PC-9 (cell line): ENCODE data around the gene SLC25A26. TPM values are rescaled to one million over a fixed set of nuclear protein-coding genes. Genes with fewer than 3 reads are reported as not detected.

Experiments used
- BruUV-seq: library from RNA; stranded (reverse); fragments of 400-500 nt; replicated peaks from 2 replicates; lab custom pipeline; 2021; lab: Mats Ljungman, UMichigan
- CTCF ChIA-PET: fragments of 300-600 bp; sonication (Branson Sonifier 250); formaldehyde crosslinking; loops from one replicate; lab custom pipeline; 2022; ENCODE audit warnings: antibody characterized with exemption; lab: Charles Lee
- POLR2A ChIA-PET: fragments of 300-600 bp; sonication (Branson Sonifier 250); formaldehyde crosslinking; loops from one replicate; lab custom pipeline; 2022; ENCODE audit warnings: antibody characterized with exemption; ENCODE audit not compliant: unreplicated experiment; lab: Charles Lee
- DNase-seq, 2 experiments: peaks; one replicate each; pipeline versions ENCODE4 v3.0.0 to v3.0.0-alpha.2; 2015 to 2022; ENCODE audit warnings: mixed read lengths in 1 of 2
- H2AFZ ChIP-seq: fragments of 200-600 bp; sonication (generic); 2 replicates; pipeline ENCODE4 v1.8.1; 2017; ENCODE audit warnings: antibody characterized with exemption
- H3F3A ChIP-seq: fragments of 200-600 bp; sonication (generic); 2 replicates; pipeline ENCODE4 v1.8.1; 2017; ENCODE audit warnings: antibody characterized with exemption, mild to moderate bottlenecking, low read depth; ENCODE audit not compliant: insufficient read depth
- H3K27ac ChIP-seq: fragments of 200-600 bp; sonication (generic); 2 replicates; pipeline ENCODE4 v1.6.1; 2016; ENCODE audit warnings: mixed run types
- H3K27me3 ChIP-seq: fragments of 200-600 bp; sonication (generic); 2 replicates; pipeline ENCODE4 v1.6.1; 2016; ENCODE audit warnings: low read depth, mixed run types; ENCODE audit not compliant: insufficient read depth
- H3K36me3 ChIP-seq: fragments of 200-600 bp; sonication (generic); 2 replicates; pipeline ENCODE4 v1.6.1; 2016; ENCODE audit warnings: low read depth, mixed run types
- H3K4me1 ChIP-seq: fragments of 200-600 bp; sonication (generic); replicated peaks from 2 replicates; pipeline ENCODE4 v1.6.1; 2016; ENCODE audit warnings: mixed run types; ENCODE audit not compliant: insufficient read depth
- H3K4me2 ChIP-seq: fragments of 200-600 bp; sonication (generic); 2 replicates; pipeline ENCODE4 v1.6.1; 2017; ENCODE audit warnings: mixed run types
- H3K4me3 ChIP-seq: fragments of 200-600 bp; sonication (generic); 2 replicates; pipeline ENCODE4 v1.6.1; 2016; ENCODE audit warnings: mixed run types
- H3K79me2 ChIP-seq: fragments of 200-600 bp; sonication (generic); 2 replicates; pipeline ENCODE4 v1.6.1; 2017; ENCODE audit warnings: low read depth, mixed run types
- H3K9me2 ChIP-seq: fragments of 200-600 bp; sonication (generic); 2 replicates; pipeline ENCODE4 v1.8.1; 2017; ENCODE audit warnings: mild to moderate bottlenecking; ENCODE audit not compliant: insufficient read depth
- H3K9me3 ChIP-seq: fragments of 200-600 bp; sonication (generic); 2 replicates; pipeline ENCODE4 v1.8.1; 2016; ENCODE audit warnings: low read depth; ENCODE audit not compliant: insufficient read depth
- H4K20me1 ChIP-seq: fragments of 200-600 bp; sonication (generic); 2 replicates; pipeline ENCODE4 v1.8.1; 2017; ENCODE audit not compliant: insufficient read depth
- EZH2 ChIP-seq: fragments of 200-600 bp; sonication (generic); IDR thresholded peaks from 2 replicates; pipeline ENCODE4 v1.8.0; 2017; ENCODE audit warnings: antibody characterized with exemption, low read depth
- intact Hi-C: fragments of 100-400 bp; cut with micrococcal nuclease; formaldehyde crosslinking; loops from one replicate; pipeline ENCODE4 v1.10.0; 2022; ENCODE audit not compliant: unreplicated experiment
- total RNA-seq: library from RNA; stranded (reverse); gene quantifications from 2 replicates; pipeline ENCODE4 v1.2.3, GENCODE V29; 2021
- TF ChIP-seq, protein P1 (sequence below): fragments of 200-600 bp; sonication (generic); conservative IDR thresholded peaks from 2 replicates; pipeline ENCODE4 v1.6.1; 2017; ENCODE audit warnings: mixed run types, antibody characterized with exemption, mild to moderate bottlenecking, moderate library complexity

SLC25A26 gene
- total RNA-seq, 1 experiment from 2014 or later, result 20.8 TPM

DNA sequence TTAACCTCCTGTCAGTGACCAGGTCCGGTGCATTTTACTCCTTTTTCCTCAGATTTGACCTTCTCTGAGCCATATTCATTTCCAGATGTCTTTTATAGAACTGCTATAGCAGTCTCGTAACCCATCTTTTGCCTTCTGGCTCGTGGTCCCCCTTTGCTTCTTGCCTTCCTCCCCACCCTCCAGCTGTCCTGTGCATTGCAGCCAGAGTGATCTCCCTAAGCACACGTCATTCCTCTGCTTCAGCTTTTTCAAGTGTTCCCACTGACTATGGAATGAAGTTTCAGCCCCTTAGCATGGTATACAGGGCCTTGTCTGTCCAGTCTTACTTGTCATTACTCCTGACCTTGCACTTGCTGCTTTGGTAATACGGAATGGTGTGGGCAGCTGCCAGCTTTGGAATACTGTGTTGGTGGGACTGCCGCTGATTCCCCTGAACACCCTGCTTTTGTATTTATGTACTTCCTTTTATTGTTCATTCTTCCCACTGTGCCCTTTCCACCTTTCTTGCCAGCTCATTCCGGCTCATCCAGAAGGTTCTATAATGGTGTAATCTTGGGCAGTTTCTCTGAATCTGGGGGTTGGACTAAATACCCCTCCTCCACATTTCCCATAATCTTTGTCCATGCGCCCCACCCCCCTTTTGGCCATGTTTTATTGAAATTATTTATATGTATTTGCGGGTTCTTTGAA, 38.9 kb downstream of the SLC25A26 start:
- intact Hi-C loops, result no loop called here
- Histone ChIP-seq H4K20me1 (no peaks in the 10 kb centered on the region), H3K4me3 (no peak overlapping the region), H3K4me2 (no peak overlapping the region), H3K79me2 (no peaks in the 10 kb centered on the region), H3K9me3 (no peaks in the 10 kb centered on the region), H3K9me2 (no peaks in the 10 kb centered on the region), H3K27ac (no peak overlapping the region), H2AFZ (no peak overlapping the region), H3K36me3 (no peaks in the 10 kb centered on the region), H3K27me3 (no peaks in the 10 kb centered on the region), H3K4me1 (no peaks in the 10 kb centered on the region), H3F3A (no peaks in the 10 kb centered on the region)
- CTCF ChIA-PET, result no interaction called here
- no peak for DNase-seq
- TF ChIP-seq, protein P1, sequence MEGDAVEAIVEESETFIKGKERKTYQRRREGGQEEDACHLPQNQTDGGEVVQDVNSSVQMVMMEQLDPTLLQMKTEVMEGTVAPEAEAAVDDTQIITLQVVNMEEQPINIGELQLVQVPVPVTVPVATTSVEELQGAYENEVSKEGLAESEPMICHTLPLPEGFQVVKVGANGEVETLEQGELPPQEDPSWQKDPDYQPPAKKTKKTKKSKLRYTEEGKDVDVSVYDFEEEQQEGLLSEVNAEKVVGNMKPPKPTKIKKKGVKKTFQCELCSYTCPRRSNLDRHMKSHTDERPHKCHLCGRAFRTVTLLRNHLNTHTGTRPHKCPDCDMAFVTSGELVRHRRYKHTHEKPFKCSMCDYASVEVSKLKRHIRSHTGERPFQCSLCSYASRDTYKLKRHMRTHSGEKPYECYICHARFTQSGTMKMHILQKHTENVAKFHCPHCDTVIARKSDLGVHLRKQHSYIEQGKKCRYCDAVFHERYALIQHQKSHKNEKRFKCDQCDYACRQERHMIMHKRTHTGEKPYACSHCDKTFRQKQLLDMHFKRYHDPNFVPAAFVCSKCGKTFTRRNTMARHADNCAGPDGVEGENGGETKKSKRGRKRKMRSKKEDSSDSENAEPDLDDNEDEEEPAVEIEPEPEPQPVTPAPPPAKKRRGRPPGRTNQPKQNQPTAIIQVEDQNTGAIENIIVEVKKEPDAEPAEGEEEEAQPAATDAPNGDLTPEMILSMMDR, result no peak
- TF ChIP-seq EZH2, result no peak
- no TSS peak for BruUV-seq
- POLR2A ChIA-PET, result no interaction called here

DNA sequence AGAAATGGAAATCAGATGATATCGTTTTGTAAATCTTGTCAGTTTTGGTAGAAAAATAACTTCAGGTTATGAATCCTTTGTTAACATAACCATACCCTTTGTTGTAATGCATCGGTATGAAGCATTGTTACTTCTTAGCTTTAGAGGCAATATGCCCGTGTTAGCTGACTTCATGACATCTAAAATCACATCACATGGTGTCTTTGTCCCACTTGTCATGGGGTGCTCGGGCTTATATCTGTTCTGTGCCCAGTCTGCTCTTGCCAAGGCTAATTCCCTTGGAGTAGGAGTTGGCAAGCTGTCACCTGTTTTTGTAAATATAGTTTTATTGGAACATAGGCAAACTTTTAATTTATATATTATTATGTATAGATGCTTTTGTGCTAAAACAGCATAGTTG, 39.6 kb downstream of the SLC25A26 start:
- Histone ChIP-seq H3K4me1 (no peaks in the 10 kb centered on the region), H2AFZ (no peak overlapping the region), H3F3A (no peaks in the 10 kb centered on the region), H4K20me1 (no peaks in the 10 kb centered on the region), H3K36me3 (no peaks in the 10 kb centered on the region), H3K79me2 (no peaks in the 10 kb centered on the region), H3K27ac (no peak overlapping the region), H3K9me2 (no peaks in the 10 kb centered on the region), H3K4me2 (no peak overlapping the region), H3K9me3 (no peaks in the 10 kb centered on the region), H3K27me3 (no peaks in the 10 kb centered on the region), H3K4me3 (no peak overlapping the region)
- ChIA-PET POLR2A (no interaction called here), CTCF (no interaction called here)
- no peak for DNase-seq
- TF ChIP-seq, protein P1, result no peak
- TF ChIP-seq EZH2, result no peak
- intact Hi-C loops, result no loop called here
- no TSS peak for BruUV-seq

DNA sequence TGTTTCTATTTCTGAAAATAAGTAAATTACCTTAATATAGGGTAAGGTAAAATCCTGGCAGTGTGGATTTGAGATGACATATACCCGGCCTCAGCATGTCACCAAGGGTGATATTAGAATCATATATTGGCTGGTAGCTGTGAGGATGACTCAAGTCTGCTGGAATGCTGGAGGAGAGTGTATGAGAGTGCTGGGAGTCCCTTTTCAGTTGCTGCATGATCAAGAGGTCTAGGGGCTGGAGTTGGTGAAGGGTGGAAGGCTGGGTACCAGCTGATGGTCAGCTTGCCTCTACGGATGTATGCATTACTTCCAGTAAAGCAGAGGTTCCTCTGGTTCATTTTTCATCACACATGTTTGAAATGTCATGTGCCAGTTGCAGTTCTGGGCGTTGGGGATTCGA, 40.6 kb downstream of the SLC25A26 start:
- no TSS peak for BruUV-seq
- POLR2A ChIA-PET, result no interaction called here
- intact Hi-C loops, result no loop called here
- no peaks in the 10 kb centered on the region for H3K36me3 ChIP-seq
- no peaks in the 10 kb centered on the region for H3K4me1 ChIP-seq
- H3K9me2 ChIP-seq, result no peaks in the 10 kb centered on the region
- no peaks in the 10 kb centered on the region for H3F3A ChIP-seq
- no peak overlapping the region for H3K4me3 ChIP-seq
- H3K79me2 ChIP-seq, result no peaks in the 10 kb centered on the region
- no peak for DNase-seq
- no peaks in the 10 kb centered on the region for H3K27me3 ChIP-seq
- no peaks in the 10 kb centered on the region for H4K20me1 ChIP-seq
- CTCF ChIA-PET, result no interaction called here
- H3K9me3 ChIP-seq, result no peaks in the 10 kb centered on the region
- H3K27ac ChIP-seq, result no peak overlapping the region
- no peak overlapping the region for H3K4me2 ChIP-seq
- TF ChIP-seq, protein P1, result no peak
- no peak for TF ChIP-seq EZH2
- H2AFZ ChIP-seq, result no peak overlapping the region
